ENCODE data around the gene GPER1.
A peak's percentile ranks its signal among the peaks of the same experiment; 100 is the strongest.
"Not testable (repeated sequence)": the region's sequence is repeated elsewhere in the genome, so short reads cannot be mapped to it uniquely, and the experiment has no call there.

Gene GPER1

GRCh38 chr7:1087952-1088920, at the start of gene GPER1:
GPER1 (plus strand) TSS chr7:1088113; CDS start chr7:1091729, 3,616 bp downstream.
- DNase-seq: no peak

DNA sequence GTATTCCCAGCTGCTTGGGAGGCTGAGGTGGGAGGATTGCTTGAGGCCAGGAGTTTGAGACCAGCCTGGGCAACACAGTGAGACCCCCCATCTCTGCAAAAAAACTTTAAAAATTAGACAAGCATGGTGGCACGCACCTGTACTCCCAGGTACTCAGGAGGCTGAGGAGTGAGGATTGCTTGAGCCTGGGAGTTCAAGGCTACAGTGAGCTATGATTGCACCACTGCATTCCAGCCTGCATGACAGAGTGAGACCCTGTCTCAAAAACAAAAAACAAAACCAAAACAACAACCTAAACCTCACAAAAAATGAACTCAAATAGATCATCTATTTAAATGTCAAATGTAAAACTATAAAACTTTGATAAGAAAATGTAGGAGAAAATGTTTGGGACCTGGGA, 47.7 kb upstream of the GPER1 start:
- not testable (repeated sequence) for DNase-seq

DNA sequence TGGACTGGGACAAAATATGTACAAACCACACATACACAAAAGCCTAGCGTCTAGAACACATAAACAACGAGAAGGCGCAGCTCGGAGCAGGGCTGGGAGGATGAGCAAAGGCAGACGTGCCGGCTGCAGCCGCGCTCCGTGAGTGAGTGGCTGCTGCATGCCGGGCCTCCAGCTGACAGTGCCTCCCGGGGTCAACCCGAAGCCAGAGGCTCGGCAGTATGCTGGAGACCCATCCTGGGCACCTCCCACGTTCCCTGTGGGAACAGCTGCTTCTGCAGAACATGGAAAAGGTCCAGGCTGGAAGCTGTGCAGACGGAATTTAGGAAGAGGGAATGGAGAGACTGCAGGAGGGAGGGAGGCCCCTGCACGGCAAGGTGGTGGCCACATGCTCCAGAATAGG, 47.1 kb upstream of the GPER1 start:
- no peak for DNase-seq

DNA sequence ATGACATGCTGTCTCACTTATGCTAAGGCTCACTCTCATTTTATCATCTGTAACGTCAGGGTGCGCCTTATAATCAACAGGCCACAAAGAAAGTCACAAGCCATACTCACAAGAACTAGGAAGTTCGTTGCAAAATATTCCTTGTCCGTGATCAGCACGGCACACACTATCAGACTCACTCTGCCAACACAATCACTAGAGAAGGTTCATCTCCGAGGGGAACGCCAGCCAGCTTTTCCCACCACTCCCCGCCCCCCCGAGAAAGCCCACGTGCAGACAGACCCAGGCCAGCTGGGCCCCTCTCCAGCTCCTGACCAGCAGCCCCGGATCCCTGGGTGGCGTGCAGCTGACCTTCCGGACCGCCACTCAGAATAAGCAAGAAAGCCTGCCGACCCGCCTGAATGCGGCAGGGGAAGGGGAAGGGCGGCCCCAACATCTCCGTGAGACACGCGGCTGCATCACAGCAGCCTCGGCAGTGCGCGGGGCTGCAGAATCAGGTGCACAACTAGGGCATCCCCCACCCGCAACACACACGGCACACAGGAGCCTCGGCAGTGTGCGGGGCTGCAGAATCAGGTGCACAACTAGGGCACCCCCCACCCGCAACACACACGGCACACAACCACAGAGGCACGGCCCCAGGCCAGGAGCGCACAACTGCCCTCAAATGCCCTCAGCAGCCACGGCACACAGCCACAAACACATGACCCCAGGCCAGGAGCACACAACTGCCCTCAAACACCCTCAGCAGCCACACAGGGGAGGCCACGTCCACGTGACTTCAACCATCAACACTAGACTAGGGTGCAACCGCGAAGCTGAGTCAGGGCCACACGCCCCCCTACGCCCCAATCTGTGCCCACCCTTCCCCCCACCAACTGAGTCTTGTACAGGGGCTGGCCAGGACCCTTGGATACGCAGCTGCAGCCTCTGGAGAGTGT, 46.1 kb upstream of the GPER1 start:
- DNase-seq: no peak

- DNase-seq: no peak
Measured at GRCh38 chr7:1042492-1042833, 45.5 kb upstream of the GPER1 start.

DNA sequence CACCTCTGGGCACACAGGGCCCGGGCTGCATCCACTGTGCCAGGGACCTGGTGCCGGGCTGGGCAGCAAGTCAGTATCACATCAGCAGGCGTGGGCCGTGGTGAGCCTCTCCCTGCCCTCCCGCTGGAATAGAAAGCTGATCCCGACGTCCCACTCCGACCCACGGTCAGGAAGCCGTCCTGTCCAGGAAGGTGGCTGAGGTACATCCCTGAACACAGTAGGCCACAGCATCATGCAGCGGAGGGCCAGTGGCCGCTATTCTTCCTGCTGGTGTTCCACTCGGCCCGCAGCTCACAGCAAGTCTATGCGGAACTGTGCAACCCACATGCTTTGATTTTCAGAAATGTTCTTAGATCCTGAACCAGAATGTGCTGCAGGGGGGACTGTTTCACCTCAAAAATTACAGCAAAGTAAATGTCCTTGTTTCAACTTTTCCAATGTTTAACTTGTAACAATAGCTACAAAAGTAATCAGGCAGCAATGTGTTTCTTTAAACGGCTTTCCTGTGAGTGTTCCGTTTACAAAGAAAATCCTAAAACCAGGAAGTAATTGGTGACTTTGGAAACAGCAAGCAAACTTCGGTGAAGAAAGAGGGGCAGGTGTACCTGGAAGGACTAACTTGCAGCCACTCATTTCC, 44.2 kb upstream of the GPER1 start:
- no peak for DNase-seq

DNA sequence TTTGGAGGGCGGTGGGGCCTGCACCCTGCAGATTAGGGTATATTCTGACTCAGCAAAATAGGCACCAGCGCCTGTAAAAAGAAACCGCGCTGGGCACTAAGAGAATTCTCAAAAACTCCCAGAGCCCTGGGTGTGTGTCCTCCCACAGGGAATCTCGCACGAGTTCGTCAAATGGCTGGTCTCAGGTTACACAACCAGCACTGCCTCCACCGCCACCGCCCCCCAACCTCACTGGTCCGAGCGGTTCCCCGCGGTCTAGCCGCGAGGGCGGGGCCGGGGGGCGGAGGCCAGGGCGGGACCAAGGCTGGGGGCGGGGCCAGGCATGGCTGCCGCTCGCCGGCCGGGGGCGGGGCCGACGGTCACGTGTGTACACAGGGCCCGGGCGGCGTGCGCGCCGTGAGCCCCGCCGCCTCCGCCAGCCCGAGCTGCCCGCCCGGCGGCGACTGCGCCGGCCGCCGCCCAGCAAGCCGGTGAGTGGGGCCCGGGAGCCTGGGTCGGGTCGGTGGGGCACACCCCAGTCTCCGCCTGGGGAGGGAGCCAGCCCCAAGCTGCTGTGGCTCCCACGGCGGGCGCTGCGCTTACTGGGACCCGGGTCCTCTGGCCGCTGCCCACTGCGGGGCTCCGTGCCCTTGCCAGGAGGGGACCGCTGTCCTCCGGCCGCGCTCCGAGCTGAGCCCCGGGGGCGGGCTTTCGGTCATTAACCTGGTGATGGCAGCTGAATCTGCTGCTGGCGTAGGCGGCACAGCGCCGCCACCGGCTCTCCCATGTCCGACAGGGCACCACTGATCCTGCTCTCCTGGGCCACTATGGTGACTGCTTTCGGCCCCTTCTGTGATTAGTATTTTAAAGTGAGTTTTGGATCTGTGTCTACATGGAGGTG, 43.5 kb upstream of the GPER1 start, which contains the start of gene GPR146:
TSS of gene GPR146 (plus strand) at position 358 of the 880 bp plus-strand sequence. CDS start 12,970 bp downstream, outside the sequence.
- peak; percentile 96 for DNase-seq

- DNase-seq: no peak
Measured at GRCh38 chr7:1045069-1046063, 42.5 kb upstream of the GPER1 start.

DNA sequence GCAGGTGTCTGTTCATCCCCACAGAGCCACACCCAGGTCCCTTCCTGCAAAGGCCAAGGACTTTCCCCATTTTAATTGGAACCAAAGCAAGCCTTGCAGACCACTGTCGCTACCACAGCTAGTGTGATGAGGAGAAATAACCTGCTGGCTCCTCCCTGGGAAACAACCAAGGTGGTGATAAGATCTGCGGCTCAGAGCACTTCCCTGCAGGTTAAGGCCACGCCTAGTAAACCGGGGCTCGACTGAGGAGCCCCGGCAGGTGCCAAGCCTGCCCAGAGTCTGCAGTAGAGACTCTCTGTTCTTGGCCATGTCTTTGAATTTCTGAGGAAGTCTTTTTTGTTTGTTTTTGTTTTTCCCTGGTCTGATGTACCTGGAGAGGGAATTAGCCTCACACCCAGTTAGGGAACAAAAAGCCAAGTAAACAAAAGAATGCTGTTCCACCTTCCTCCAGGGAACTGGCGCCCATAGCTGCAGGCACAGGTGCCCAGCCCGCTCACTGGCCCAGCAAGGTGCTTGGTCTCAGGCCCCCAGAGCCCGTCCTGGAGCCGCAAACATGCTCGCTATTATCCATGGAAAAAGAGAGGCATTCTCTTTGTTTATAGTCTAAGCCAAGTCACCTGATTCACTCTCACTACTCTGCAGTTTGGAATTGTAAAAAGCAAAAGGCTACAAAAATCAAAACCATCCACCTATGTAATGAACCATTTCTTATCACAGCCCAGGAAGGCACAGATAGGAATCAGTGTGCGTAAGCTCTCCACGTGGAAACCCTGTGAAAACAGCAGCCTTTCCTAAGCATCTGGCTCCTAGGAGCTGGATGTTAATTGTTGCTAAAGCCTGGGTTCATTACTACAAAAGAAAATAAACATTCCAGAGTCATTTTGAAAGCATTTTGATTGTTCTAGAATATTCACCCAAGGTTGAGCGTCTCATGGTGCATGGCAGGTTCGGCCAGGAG, 40.9 kb upstream of the GPER1 start:
- no peak for DNase-seq

GRCh38 chr7:1049006-1049741, 38.7 kb upstream of the GPER1 start:
- DNase-seq: no peak

- DNase-seq: no peak
Measured at GRCh38 chr7:1049801-1050200, 38.1 kb upstream of the GPER1 start.

GRCh38 chr7:1050254-1050906, 37.5 kb upstream of the GPER1 start:
- no peak for DNase-seq

- no peak for DNase-seq
Measured at GRCh38 chr7:1050956-1051690, 36.8 kb upstream of the GPER1 start.

- DNase-seq: no peak
Measured at GRCh38 chr7:1052031-1052818, 35.7 kb upstream of the GPER1 start.

- DNase-seq: no peak
Measured at GRCh38 chr7:1053002-1053411, 34.9 kb upstream of the GPER1 start.

- DNase-seq: no peak
Measured at GRCh38 chr7:1053816-1054370, 34.0 kb upstream of the GPER1 start.

Measured in NCI-H2171 (cell line).